ENCODE data around the gene ZBED4. TPM values are rescaled to one million over a fixed set of nuclear protein-coding genes. Genes with fewer than 3 reads are reported as not detected.

Gene ZBED4
- total RNA-seq, 1 experiment from 2014 or later = 23.0 TPM

GRCh38 chr22:49885881-49886280 is 32.2 kb downstream of the ZBED4 start:
- no peak for DNase-seq
- Histone ChIP-seq H3K14ac (ENCODE audit: insufficient read depth, low read length) (no peak overlapping the region), H3K23ac (ENCODE audit: insufficient read length, low read depth, low read length) (no peak overlapping the region), H2BK5ac (ENCODE audit: insufficient read length, low read length) (no peak overlapping the region), H3K4me1 (ENCODE audit: insufficient read depth, low read length) (no peaks in the 10 kb centered on the region), H2AFZ (ENCODE audit: low read length) (no peak overlapping the region), H4K5ac (ENCODE audit: insufficient read length, low read depth, low read length) (no peak overlapping the region), H3K79me1 (ENCODE audit: insufficient read depth, low read depth, low read length, poor library complexity, severe bottlenecking) (no peaks in the 10 kb centered on the region), H2BK120ac (ENCODE audit: low read depth, low read length, poor library complexity, severe bottlenecking) (no peak overlapping the region), H3K9me3 (ENCODE audit: control insufficient read depth, low read depth, low read length) (no peaks in the 10 kb centered on the region), H2BK15ac (ENCODE audit: low read depth, low read length) (no peak overlapping the region), H3K56ac (ENCODE audit: insufficient read length, low read depth, low read length) (no peak overlapping the region), H3T11ph (ENCODE audit: low read length) (no peak overlapping the region), H4K91ac (ENCODE audit: insufficient read length, low read depth, low read length) (no peak overlapping the region), H2BK20ac (ENCODE audit: low read depth, low read length, poor library complexity, severe bottlenecking) (no peak overlapping the region), H2BK12ac (ENCODE audit: insufficient read length, low read depth, low read length) (no peak overlapping the region), H2AK5ac (ENCODE audit: insufficient read length, low read length) (no peak overlapping the region), H3K4ac (ENCODE audit: low read depth, low read length) (no peak overlapping the region), H3K9ac (ENCODE audit: extremely low read depth, insufficient read length, low read length) (no peak overlapping the region), H3K79me2 (ENCODE audit: insufficient read depth, low read length) (peaks cover 2% of the 10 kb centered on the region; the same call in 1 of the 2 replicates), H3K27me3 (ENCODE audit: insufficient read depth, low read length) (no peaks in the 10 kb centered on the region), H4K20me1 (ENCODE audit: control insufficient read depth, insufficient read depth, insufficient read length) (peaks cover 5% of the 10 kb centered on the region), H4K8ac (replicated peaks; ENCODE audit: insufficient read length, low read depth, low read length) (no peak overlapping the region), H3K18ac (ENCODE audit: insufficient read length, low read depth, low read length) (no peak overlapping the region), H3K23me2 (ENCODE audit: insufficient read length, low read depth, low read length, poor library complexity, severe bottlenecking) (no peaks in the 10 kb centered on the region), H3K4me2 (ENCODE audit: insufficient read depth, insufficient read length, low read length) (no peak overlapping the region), H3K27ac (ENCODE audit: insufficient read length, low read depth, low read length) (no peak overlapping the region)
- Mint-ChIP-seq H3K9me3 (peaks cover 18 to 22% of the 10 kb centered on the region in 2 experiments), H3K4me1 (no peaks in the 10 kb centered on the region; a peak in 1 of 4 replicates), H3K36me3 (ENCODE audit: insufficient read depth in 1 of 3, low read depth in 3 of 3) (peaks cover 65 to 79% (median 78%) of the 10 kb centered on the region in 3 experiments), H3K4me3 (no peak overlapping the region), H3K27me3 (ENCODE audit: low read depth) (no peaks in the 10 kb centered on the region), H3K27ac (no peak overlapping the region)
- no peak for TF ChIP-seq CTCF (conservative IDR thresholded peaks at IDR 0.05)
- WGBS (ENCODE audit: extremely low coverage, insufficient read length, low lambda C conversion rate) = no CpG with 5 or more reads among the region's 35 CpGs

Data from H9 (cell line).